Activated CD8-positive, alpha-beta memory T cell treated with anti-CD3 and anti-CD28 coated beads, Interleukin-2, amount 50 U/mL, for 4 hours (primary cell): ENCODE measurements around the gene COG7.
"Not testable (repeated sequence)": the region's sequence is repeated elsewhere in the genome, so short reads cannot be mapped to it uniquely, and the experiment has no call there.

ENCODE experiments used
- DNase-seq: peaks from one replicate; pipeline ENCODE4 v3.0.0-alpha.2; 2020

Gene COG7

GRCh38 chr16:23452572-23453337, at the start of gene COG7:
COG7 (minus strand) TSS chr16:23453189; CDS start chr16:23452994, 195 bp downstream.
- DNase-seq, result peak; percentile 83

- no peak for DNase-seq
Observed at GRCh38 chr16:23502466-23502865, 49.5 kb upstream of the COG7 start.

GRCh38 chr16:23501291-23501690, 48.3 kb upstream of the COG7 start:
- DNase-seq, result no peak

GRCh38 chr16:23500862-23501225, 47.9 kb upstream of the COG7 start:
- no peak for DNase-seq

- DNase-seq, result no peak
Observed at GRCh38 chr16:23500212-23500861, 47.3 kb upstream of the COG7 start.

GRCh38 chr16:23499801-23500200, 46.8 kb upstream of the COG7 start:
- no peak for DNase-seq

- no peak for DNase-seq
Observed at GRCh38 chr16:23498863-23499262, 45.9 kb upstream of the COG7 start.

GRCh38 chr16:23497543-23497868, 44.5 kb upstream of the COG7 start:
- no peak for DNase-seq

- no peak for DNase-seq
Observed at GRCh38 chr16:23496821-23497542, 44.0 kb upstream of the COG7 start.

- no peak for DNase-seq
Observed at GRCh38 chr16:23495671-23496070, 42.7 kb upstream of the COG7 start.

GRCh38 chr16:23494188-23494587, 41.2 kb upstream of the COG7 start:
- DNase-seq, result no peak

- no peak for DNase-seq
Observed at GRCh38 chr16:23491490-23492391, 38.8 kb upstream of the COG7 start.

GRCh38 chr16:23486480-23486879, 33.5 kb upstream of the COG7 start:
- DNase-seq, result no peak

- no peak for DNase-seq
Observed at GRCh38 chr16:23485841-23486240, 32.9 kb upstream of the COG7 start.

GRCh38 chr16:23485257-23485614, 32.2 kb upstream of the COG7 start:
- DNase-seq, result no peak

GRCh38 chr16:23484510-23485256, 31.7 kb upstream of the COG7 start:
- no peak for DNase-seq

- not testable (repeated sequence) for DNase-seq
Observed at GRCh38 chr16:23483492-23483891, 30.5 kb upstream of the COG7 start.

GRCh38 chr16:23482778-23483177, 29.8 kb upstream of the COG7 start:
- peak; percentile 62 for DNase-seq

GRCh38 chr16:23480257-23480656, 27.3 kb upstream of the COG7 start:
- no peak for DNase-seq

GRCh38 chr16:23479138-23479537, 26.1 kb upstream of the COG7 start:
- no peak for DNase-seq

- DNase-seq, result no peak
Observed at GRCh38 chr16:23478566-23478965, 25.6 kb upstream of the COG7 start.

- no peak for DNase-seq
Observed at GRCh38 chr16:23476289-23476688, 23.3 kb upstream of the COG7 start.
